GM19397 (cell line): ENCODE results near the gene CYRIA.

Source experiments
- ATAC-seq: cut with Tn5 transposase; IDR thresholded peaks from one replicate; pipeline ENCODE4 v1.9.1; 2021; ENCODE audit warnings: mild to moderate bottlenecking, moderate library complexity; ENCODE audit not compliant: unreplicated experiment

Gene CYRIA

DNA sequence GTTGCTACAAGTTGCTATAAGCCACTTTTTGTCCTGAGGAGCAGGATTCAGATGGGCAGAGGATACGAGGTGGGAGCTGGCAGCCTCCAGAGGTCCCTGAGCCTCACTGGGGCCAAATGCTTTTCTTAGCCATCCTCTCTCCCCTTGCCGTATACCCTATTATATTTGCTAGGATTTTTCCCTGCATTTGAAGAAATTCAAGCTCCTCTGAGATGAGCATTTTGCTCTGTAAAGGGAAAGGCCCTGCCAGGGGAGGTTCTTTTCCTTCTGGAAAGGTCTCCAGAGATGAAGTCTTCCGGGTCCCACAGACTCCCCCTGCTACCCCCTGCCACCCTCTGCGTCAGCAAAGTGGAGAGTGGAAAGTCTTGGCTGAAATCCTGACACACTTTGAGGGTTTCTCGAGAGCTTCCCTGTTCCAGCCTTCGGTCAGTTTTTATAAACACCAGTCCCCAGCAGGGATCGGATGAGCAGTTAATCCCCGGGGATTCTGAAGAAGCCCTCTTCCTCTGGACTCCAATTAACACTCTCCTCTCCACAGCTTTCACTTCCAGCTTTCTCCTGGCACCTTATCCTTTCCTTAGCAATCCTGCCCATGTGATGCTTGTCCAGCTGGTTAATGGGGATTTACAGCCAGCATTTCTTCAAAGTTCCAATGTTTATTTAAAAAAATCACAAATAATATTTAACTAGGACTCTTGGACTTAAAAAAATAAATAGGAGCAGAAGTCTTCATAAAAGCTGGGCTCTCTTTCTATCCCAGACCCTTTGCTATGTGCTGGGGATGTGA is 13.1 kb downstream of the CYRIA start:
- ATAC-seq = no peak

DNA sequence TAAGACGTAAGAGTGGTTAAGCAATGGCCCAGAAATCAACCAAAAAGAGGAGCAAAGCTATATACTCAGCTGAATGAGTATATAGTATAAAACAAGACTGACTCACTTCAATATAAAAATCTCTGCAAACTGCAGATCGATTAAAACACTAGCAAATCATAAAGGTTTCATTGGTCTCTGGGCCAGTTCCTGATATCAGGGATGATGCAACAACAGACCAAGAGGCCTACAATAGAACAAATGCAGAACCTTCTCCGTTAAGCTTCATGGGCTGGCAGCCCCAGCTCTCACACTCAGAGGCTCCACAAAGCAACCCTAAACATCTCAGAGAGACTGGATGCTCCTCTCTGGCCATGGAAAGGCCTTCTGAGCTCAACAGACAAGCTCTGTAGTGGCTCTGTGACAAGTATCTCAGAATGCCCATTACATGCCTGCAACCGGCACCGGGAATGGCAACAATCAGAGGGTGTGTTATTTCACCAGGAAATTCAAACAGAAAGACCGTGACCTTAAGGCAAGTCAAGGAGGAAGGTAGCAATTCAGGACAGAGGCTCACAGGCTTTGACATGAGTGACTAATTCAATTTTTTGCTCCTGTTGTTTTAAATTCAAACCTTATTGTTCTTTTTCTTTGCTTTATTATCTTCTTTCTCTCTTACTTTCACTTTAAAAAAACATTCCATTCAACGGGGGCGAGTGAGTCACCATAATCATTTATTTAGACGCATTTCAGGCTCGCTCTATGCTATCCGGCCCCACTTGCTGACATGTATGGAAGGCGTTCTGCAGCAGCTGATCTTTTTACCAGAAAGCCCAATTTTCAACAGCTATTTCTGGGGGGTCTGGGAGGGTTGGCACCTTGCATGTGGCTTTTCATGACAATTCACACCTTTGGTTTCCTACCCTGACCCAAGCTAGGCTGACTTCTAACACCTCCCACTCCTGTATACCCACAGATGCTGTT is 15.1 kb downstream of the CYRIA start:
- no peak for ATAC-seq

DNA sequence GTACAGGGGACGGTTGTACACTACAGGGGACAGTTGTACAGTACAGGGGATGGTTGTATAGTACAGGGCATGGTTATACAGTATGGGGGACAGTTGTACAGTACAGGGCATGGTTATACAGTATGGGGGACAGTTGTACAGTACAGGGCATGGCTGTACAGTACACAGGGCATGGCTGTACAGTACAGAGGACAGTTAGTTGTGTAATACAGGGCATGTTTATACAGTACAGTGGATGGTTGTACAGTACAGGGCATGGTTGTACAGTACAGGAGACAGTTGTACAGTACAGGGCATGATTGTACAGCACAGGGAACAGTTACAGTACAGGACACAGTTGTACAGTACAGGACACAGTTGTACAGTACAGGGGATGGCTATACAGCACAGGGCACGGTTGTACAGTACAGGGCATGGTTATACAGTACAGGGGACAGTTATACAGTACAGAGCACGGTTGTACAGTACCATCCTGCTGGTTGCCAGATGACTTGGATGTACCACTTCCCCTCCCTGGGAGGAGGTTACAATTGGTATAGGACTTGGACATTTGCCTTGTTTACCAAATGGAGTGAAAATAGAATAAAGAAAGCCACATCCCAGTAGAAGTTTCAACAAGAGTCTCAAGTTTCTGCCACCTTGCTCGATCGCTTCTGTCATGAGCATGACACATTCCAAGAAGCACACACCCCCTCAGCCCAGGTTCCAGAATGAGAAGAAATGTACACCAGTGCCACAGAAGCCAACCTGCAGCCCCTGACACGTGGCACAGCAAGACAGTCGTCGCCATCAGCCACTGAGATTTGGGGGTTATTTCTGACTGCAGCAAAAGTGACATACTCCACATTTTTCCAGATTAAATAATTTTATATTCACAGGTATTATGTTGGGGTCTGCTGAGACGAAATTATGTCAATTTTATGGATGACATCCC is 16.0 kb downstream of the CYRIA start:
- ATAC-seq = no peak

DNA sequence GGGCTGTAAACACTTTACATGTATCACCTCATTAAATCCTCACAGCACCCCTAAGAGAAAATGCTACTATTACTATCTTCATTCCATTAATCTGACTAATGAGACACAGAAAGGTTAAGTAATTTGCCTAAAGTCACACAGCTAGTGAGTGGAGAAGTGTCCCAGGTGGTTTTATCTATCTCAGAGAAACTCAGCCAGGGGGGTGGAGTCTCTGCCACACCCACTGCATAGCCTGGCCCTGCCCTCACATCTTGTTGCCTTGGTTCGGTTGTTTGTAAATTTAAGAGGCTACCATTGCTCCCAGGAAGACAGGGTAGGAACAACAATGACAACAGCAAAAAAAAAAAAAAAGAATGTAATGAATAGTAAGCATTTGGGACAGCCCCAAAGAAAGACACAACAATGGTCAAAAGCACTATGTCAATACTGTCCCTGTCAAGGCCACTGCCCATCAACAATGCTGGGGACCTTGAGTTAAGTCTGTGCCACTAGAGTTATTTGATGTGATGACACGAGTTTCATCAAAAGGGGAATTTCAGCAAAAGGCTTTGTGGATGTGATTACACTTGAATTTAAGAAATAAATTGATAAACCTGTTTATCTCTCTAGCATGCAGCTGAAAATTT is 17.5 kb downstream of the CYRIA start:
- ATAC-seq = no peak

DNA sequence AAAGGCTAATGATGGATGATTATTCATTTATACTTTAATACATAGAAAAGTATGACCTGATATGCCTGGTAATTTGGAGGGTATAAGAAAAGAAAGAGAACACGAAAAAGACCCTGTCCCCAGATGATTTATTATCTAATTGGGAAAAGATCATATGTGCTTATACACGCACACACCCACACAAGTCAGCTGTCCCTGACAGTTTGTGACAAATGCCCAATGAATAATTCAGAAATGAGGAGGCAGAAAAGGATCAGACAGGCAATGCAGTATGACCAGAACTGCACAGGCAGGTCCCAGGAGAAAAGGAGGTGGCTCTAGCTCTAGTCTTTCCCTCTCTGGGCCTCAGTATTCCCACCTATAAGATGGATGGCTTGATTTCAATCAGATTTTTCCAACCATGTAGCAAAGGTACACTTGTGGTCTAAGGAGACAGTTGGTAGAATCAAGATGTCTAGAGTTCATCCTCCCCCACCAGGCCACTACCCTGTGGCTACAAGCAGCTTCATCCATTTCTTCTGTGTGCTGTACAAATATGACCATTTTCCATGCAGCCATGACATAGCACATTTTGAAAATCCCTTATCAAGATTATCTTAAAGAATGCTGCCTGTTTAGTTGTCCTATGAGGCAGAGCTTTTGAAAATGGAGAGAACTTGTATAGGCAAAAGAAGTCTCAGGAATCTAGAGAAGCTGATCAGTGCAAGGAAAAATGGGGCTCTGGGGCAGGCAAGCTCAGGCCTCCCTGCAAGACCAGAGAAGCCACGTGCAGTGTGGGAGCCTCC is 19.7 kb downstream of the CYRIA start:
- no peak for ATAC-seq

DNA sequence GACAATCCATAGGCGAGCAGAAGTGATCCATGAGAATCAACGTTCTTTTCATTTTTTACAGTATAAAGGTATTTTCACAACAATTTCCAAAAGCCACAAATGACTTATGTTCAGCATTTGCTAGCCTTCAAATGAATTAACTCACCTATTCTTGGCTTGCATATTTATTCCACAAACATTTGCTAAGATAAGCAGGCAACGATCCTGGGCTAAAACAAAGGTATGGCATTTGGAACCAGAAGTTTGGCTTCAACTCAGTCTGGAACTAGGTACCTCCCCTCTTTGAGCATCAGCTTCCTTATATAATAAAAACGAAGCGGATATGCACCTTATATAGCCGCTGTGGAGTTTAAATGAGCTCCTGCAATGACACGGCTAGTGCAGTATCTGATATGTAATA is 20.5 kb downstream of the CYRIA start:
- ATAC-seq = no peak

DNA sequence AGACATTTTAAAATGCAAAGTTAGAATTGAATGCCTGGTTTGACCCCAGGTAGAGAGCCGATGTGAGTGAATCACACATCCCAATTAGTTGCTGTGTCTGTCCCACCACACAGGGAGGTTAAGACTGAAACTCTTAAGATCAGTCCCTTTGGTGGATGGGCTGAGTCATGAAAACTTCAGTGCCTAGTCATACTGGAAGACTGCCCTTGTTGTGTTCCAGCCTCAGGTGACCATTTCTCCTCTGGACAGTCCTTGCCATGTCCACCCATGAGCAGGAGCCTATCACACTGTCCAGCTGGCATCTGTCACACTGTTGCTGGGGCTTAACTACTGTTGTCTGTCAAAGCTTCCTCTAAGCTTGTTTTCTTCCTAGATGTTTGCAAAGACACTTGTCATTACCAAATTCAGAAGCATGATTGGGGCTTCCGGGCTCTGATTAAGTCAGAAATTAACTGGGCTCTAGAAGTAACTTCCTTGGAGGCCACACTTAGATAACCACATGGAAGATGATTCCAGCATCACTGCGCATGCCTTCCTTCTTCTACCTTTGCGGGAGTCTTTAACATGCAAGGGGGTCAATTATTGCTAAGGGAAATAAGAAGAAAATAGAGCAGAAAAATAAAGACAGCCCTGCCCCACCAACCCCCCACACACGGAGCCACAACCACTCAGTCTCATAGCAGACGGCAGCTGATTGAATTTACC is 21.3 kb downstream of the CYRIA start:
- ATAC-seq = no peak

DNA sequence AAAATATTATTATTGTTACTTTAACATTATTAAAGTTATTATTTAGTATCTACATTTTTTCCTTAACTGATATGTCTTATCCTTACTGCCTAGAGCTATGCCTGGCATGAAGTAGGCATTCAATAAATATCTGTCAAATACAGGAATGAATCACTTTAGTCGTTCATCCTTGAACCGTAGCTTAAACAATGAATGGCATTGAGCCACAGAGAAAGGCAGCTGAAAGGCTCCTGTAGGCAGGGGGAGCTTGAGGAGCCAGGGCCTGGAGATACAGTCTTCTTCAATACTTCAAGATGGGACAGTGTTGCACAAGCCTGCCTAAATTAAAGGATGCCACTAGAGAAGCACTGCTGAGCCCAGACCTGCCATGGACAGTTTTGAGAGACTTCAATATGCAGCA is 22.5 kb downstream of the CYRIA start:
- no peak for ATAC-seq

DNA sequence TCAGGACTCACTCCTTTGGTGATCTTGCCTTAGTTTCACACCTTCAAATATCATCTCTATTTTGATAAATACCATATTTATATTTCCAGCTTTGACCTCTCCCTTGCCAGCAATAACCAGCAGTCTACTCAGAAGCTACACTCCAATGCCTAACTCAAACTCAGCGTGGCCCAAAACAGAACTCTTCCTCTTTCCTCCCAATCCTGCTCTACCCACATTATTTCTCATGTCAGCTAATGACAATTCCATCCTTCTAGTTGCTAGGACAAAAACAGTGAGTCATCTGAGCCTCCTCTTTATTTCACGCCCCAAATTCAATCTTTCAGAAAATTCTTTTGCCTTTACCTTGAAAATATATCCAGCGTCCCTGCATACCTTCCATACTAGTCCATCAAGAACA is 23.5 kb downstream of the CYRIA start:
- ATAC-seq = no peak

DNA sequence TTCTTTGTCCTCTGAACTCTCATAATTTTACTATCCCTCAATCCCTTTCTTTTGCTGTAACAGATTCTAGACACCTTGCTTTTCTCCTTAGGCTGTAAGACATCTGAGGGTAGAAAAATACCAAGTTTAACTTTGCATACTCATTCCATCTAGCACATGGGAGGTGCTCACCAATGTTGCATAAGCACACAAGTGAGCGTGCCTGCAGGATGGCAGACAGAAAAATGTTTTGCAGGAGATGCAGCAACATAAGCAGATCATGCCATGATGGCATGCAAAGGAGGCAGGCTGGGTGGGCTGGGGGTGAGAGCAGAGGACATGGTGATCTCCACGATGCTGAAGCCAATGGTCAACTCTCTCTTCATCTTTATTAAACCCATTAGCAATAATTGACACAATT is 24.1 kb downstream of the CYRIA start:
- ATAC-seq = no peak

DNA sequence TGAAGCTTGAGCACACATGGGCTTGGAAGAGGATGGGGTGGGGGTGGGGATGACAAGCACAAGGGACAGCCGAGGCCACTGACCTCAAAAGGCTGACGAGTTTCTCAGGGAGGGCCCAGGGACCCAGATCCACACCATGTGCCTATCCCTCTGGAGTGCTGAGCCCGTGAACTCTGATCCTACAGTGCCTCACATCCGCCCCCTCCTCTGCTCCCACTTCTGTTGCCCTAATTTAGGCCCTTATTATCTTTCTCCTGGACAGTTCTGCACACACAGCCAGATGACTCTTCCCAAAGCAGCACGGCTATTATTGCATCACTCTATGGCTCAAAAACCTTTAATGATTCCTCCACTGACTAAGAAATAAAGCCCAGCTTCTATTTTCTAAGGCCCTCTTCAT is 24.8 kb downstream of the CYRIA start:
- ATAC-seq = no peak

DNA sequence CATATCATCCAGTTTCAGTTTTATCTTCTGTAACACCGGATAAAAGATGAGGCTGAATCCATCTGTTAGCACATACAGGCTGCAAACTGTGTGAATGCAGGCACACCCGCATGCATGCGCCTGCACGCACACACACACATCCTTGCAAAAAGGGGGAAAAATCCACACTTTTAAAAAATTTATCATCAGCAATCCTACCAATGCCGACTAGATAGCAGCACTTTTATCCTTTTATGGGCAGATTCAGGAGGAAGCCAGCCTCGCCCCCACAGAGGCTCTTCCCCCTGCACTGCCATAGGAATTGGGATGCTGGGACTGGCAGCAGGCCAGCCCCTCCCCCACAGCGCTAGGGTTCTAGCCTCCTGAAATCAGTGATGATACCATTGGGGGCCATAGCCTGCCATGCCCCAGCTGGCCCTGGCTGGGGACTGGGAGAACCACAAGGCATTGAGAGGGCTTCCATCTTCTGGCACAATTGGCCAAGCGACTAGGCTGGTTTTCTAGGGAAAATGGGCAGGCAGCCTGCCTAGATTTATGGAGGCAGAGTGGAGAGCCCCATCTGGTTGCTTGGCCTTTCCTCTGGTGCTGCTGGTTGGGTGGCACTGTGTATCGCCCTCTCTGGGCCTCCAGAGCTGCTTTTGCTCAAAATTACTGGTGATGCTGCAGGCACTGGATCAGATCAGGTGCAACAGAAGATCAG is 25.5 kb downstream of the CYRIA start:
- no peak for ATAC-seq

DNA sequence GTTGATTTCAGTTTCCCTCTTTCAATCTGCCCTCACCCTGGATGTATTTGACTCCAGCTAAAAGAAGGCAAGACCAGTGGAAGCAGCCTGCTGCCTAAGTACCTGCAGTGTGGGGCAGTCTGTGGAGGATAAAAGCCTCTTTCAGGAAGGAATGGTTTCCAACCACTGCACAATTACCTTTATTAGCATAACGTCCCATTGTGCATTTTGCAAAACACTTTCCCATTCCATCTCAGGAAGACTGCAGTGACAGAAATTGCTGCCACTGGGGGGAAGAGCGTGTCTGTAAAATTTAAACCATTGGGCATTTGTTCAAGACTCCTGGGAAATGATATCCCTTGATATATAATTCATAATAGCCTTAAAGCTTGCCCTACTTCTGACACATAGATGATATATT is 26.2 kb downstream of the CYRIA start:
- ATAC-seq = no peak

DNA sequence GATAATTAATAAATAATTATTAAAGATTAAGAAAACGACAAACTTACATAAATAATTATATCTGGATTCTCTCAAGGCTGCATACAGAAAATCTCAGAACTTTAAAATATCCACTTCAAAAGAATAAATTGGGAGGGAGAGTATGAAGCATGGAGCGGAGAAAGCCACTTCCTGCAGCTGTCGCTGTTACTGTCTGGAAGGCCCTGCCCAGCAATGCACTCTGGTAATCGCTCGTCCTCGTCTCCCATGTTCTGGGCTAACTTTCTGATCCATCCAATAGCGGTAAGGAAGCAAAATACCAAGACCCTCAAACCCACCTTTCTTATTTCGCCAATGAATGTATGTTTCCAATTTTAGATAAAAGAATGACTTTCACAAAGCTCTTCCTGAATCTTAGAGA is 26.7 kb downstream of the CYRIA start:
- no peak for ATAC-seq

DNA sequence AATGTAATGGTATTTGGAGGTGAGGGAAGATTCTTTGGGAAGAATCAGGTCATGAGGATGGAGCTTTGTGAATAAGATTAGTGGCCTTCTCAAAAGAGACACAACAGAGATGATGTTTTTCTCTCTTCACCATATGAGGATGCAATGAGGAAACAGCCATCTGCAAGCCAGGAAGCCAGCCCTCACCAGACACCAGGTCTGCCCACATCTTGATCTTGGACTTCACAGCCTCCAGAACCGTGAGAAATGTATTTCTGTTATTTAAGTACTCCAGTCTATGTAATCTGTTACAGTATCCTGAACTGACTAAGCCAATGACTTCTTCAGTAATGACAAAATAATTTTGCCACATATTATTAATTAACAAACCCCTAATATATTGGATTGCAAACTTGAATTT is 28.3 kb downstream of the CYRIA start:
- ATAC-seq = no peak

DNA sequence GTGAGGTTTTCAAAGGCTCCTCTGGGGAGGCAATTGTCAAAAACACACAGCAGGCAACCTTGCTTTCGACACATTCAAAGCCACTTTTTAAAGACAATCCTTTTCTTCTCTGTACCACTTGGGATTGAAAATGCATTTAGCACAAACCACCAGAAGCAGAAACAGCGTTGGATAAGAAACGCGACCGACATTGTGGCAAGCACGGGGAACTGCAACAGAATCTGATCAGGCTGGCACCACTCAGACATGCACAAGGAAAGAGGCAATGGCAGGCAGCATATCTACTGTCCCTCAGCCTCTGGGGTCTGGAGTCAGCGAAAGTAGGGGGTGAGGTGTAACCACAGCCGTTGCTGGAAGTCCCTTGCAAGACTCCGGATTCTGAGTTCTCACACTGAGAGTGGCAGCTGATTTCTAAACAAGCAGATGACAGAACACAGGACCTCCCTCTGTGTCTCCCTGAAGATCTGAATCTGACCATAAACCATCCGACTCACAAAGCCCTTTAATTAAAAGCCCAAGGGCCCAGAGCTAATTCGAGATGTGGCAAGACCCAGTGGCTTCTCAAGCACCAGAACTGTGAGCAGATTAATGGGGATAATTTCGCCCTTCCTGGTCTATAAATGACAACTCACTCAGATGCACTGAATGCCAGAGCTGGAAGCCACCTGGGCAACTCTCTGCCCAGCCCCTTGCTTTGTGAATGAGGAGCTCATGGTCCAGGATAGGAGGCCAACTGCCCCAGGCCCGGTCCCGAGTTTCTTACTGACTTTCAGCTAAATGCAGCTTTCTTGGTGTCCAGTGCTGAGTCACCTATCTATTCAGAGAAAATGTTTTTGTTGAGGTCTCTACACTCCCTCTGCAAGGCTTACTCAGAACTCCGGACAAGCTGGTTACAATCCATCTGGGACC is 29.6 kb downstream of the CYRIA start:
- ATAC-seq = no peak

DNA sequence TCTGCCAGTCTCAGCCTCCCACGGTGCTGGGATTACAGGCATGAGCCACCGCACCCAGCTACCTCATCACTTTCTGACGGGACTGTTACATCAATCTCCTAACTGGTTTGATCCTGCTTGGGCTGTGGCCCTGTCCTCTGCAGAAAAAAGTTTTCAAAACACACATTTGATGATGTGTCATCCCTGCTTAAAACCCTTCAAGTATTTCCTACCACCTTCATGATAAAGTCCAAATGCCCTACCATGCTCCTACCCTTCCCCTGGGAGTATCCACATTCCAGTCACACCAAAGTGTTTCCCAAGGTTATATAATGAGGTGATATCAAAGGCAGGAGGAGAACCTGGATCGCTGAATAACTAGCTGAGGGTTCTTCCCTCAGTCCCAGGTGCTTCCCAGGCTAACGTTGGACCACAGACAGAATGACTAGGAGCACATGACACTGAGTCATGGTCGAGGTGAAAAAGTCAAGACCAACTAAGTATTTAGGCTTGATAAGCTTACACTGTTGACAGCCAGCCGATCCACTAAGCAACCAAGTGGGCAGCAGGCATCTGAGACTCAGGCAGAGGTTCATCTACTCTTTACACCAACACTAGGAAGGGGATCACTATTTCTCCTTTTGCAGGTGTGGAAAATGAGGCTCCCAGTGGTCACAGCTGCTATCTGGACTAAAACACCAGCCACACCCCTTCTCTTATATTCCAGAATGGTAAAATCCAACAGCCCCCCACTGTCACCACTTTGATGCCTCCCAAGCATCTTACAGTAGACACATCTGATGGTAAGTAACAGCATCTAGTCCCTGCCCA is 31.8 kb downstream of the CYRIA start:
- ATAC-seq = no peak
